Stimulated activated CD4-positive, alpha-beta T cell treated with anti-CD3 and anti-CD28 coated beads, Interleukin-4, amount 100 ng/mL, for 48 hours (primary cell): ENCODE measurements around the gene NRL.

Source experiments
- DNase-seq, 2 donors: peaks; one replicate each; pipeline ENCODE4 v3.0.0-alpha.2; 2020; ENCODE audit warnings: low read depth in 2 of 2

Gene NRL

GRCh38 chr14:24080888-24081738 lies 33.6 kb downstream of the NRL start:
- peak; percentile 53 to 72 for DNase-seq

- DNase-seq, result no peak
Measured at GRCh38 chr14:24080142-24080530, 34.6 kb downstream of the NRL start.

- no peak for DNase-seq
Measured at GRCh38 chr14:24079491-24080141, 35.1 kb downstream of the NRL start.

GRCh38 chr14:24078146-24078545 lies 36.6 kb downstream of the NRL start:
- DNase-seq, result no peak

GRCh38 chr14:24077086-24077485 lies 37.7 kb downstream of the NRL start:
- DNase-seq, result no peak

- no peak for DNase-seq
Measured at GRCh38 chr14:24076302-24076601, 38.5 kb downstream of the NRL start.

GRCh38 chr14:24075485-24076301 lies 39.1 kb downstream of the NRL start:
- no peak for DNase-seq

- DNase-seq, result no peak
Measured at GRCh38 chr14:24074625-24075484, 39.9 kb downstream of the NRL start.

GRCh38 chr14:24072881-24073877 lies 41.6 kb downstream of the NRL start:
- no peak for DNase-seq

- DNase-seq, result no peak
Measured at GRCh38 chr14:24072436-24072835, 42.3 kb downstream of the NRL start.

- DNase-seq, result no peak
Measured at GRCh38 chr14:24071836-24072430, 42.8 kb downstream of the NRL start.

GRCh38 chr14:24071144-24071697 lies 43.5 kb downstream of the NRL start, which contains the start of gene CPNE6:
Gene CPNE6, plus strand, starts transcription at chr14:24071562. Its CDS starts 1,375 bp downstream, at chr14:24072937.
- DNase-seq, result peak; percentile 25 to 32

- DNase-seq, result no peak
Measured at GRCh38 chr14:24070285-24071143, 44.2 kb downstream of the NRL start.

- no peak for DNase-seq
Measured at GRCh38 chr14:24069411-24069735, 45.4 kb downstream of the NRL start.

GRCh38 chr14:24068711-24069410 lies 45.9 kb downstream of the NRL start:
- DNase-seq, result no peak

GRCh38 chr14:24067133-24068082 lies 47.3 kb downstream of the NRL start:
- no peak for DNase-seq
